GM21423 (cell line): ENCODE measurements around the gene PITHD1.
"Not testable (repeated sequence)": the region's sequence is repeated elsewhere in the genome, so short reads cannot be mapped to it uniquely, and the experiment has no call there.

Experiments used
- ATAC-seq: cut with Tn5 transposase; IDR thresholded peaks from one replicate; pipeline ENCODE4 v1.9.1; 2021; ENCODE audit warnings: mild to moderate bottlenecking, moderate library complexity; ENCODE audit not compliant: unreplicated experiment

Gene PITHD1

GRCh38 chr1:23797478-23798448 is 19.5 kb downstream of the PITHD1 start:
- no peak for ATAC-seq

GRCh38 chr1:23798662-23799142 is 20.5 kb downstream of the PITHD1 start:
- ATAC-seq = no peak

GRCh38 chr1:23799255-23799569 is 21.0 kb downstream of the PITHD1 start:
- ATAC-seq = no peak

- peak; percentile 12 for ATAC-seq
Observed at GRCh38 chr1:23799570-23800399, 21.6 kb downstream of the PITHD1 start.

- peak; percentile 75 for ATAC-seq
Observed at GRCh38 chr1:23800400-23801337, 22.5 kb downstream of the PITHD1 start, which contains the start of gene GALE. Gene GALE, minus strand, starts transcription at chr1:23800754. Its CDS starts 1,747 bp downstream, at chr1:23799007.

GRCh38 chr1:23801338-23801748 is 23.1 kb downstream of the PITHD1 start:
- no peak for ATAC-seq

- no peak for ATAC-seq
Observed at GRCh38 chr1:23801876-23802275, 23.7 kb downstream of the PITHD1 start.

- ATAC-seq = not testable (repeated sequence)
Observed at GRCh38 chr1:23802809-23803342, 24.7 kb downstream of the PITHD1 start.

- ATAC-seq = no peak
Observed at GRCh38 chr1:23803674-23804073, 25.5 kb downstream of the PITHD1 start.

GRCh38 chr1:23804183-23804835 is 26.1 kb downstream of the PITHD1 start:
- ATAC-seq = no peak

GRCh38 chr1:23805025-23805424 is 26.8 kb downstream of the PITHD1 start:
- no peak for ATAC-seq

GRCh38 chr1:23806280-23806679 is 28.1 kb downstream of the PITHD1 start:
- ATAC-seq = no peak

- ATAC-seq = no peak
Observed at GRCh38 chr1:23807453-23807852, 29.2 kb downstream of the PITHD1 start.

GRCh38 chr1:23809751-23810171 is 31.5 kb downstream of the PITHD1 start:
- ATAC-seq = no peak

GRCh38 chr1:23810818-23811540 is 32.8 kb downstream of the PITHD1 start:
- ATAC-seq = peak; percentile 62

- ATAC-seq = no peak
Observed at GRCh38 chr1:23814016-23814415, 35.8 kb downstream of the PITHD1 start.

- no peak for ATAC-seq
Observed at GRCh38 chr1:23816361-23816760, 38.1 kb downstream of the PITHD1 start.

GRCh38 chr1:23816906-23817305 is 38.7 kb downstream of the PITHD1 start:
- ATAC-seq = no peak

- no peak for ATAC-seq
Observed at GRCh38 chr1:23817633-23818032, 39.4 kb downstream of the PITHD1 start.
